CD4-positive, alpha-beta T cell treated with Interleukin-2 at 100 ng/mL for 4 hours (primary cell): Measurements from ENCODE around the gene PCYT1B.
A peak's percentile ranks its signal among the peaks of the same experiment; 100 is the strongest.
"Not testable (repeated sequence)": the region's sequence is repeated elsewhere in the genome, so short reads cannot be mapped to it uniquely, and the experiment has no call there.

Experiments
- DNase-seq: peaks from one replicate; pipeline ENCODE4 v3.0.0-alpha.2; 2020; ENCODE audit warnings: low spot score

PCYT1B gene

DNA sequence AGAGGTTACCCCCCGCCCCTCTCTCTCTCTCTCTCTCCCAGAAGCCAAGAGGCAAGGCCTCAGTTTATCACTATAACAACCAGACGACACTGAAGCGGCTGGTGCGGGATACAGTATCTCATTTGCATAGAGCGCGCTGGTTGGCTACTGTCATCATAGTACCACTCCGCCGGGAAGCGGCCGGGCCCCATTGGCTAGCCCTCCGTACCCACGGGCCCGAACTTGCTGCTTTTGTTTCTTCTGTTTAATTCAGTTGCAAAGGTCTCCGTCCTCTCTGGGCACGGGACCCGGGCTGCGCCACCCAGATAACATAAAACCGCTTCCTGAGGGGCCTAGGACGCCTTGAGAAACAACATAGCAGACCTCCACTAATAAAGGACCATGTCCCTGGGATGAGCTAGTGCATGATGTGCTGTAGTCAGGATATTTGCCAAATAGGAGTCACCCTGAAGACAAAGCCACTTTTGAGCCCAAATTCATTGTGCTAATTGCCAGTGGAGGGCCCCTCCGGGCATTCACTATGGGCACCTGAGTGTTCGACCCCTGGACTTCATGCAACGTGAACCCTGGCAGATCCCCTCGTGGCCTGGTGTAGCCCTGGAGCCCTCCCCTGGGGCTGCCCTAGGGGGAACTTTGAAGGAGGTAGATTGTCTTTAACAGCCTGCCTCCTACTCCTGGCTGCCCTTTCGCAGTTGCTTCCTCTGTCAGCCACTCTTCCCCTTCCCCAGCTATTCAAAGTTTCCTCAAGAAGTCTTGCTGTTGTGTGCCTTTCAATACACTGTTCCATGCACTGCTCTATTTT lies at the start of gene PCYT1B:
Gene PCYT1B (minus strand): TSS at position 91 of the 802 bp plus-strand sequence. CDS start 242 bp downstream, outside the sequence.
- peak; percentile 44 for DNase-seq

GRCh38 chrX:24696294-24696693 lies 49.1 kb upstream of the PCYT1B start:
- no peak for DNase-seq

GRCh38 chrX:24694825-24695224 lies 47.7 kb upstream of the PCYT1B start:
- DNase-seq: no peak

GRCh38 chrX:24693453-24694202 lies 46.5 kb upstream of the PCYT1B start, which contains the start of gene POLA1:
Gene POLA1, plus strand, starts transcription at chrX:24693918. Its CDS starts 44 bp downstream, at chrX:24693962.
- DNase-seq: peak; percentile 58

GRCh38 chrX:24692305-24692704 lies 45.2 kb upstream of the PCYT1B start:
- DNase-seq: no peak

DNA sequence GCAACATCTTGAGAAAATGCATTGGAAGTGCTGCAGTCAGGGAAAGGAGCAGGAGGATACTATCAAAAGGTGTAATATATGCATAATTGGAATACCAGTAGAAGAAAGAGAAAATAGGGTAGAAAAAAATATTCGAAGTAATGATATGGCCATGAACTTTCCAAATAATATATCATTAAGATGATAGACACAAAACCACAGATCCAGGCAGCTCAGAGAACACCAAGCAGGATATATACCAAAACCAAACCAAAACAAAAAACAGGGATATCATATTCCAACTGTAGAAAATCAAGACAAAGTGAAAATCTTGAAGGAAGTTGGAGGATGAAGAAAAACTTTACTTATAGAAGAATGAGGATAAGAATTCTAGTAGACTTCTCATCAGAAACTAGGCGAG lies 36.9 kb upstream of the PCYT1B start:
- DNase-seq: no peak

GRCh38 chrX:24682739-24683432 lies 35.7 kb upstream of the PCYT1B start:
- no peak for DNase-seq

- DNase-seq: peak; percentile 18
These were observed 29.4 kb upstream of the PCYT1B start for GRCh38 chrX:24676403-24677024.

DNA sequence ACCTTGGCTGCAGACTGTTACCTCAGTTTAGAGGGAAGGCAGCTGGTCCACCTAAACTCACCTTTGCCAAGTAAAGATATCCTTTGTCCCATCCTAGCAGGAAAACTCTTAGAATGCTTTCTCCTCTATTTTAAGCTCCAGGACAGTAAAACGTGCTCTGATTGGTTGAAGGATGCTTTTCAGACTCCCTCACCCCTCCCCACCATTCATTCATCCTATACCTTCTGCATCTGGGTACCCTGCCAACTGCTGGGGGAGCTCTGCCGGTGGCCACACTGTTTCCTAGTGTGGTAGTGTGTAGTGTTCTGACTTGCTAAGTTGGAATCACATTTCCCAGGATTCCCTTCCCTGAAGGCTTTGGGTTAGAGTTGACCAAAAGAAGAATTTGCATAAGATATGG lies 26.3 kb upstream of the PCYT1B start:
- DNase-seq: no peak

GRCh38 chrX:24672701-24673190 lies 25.6 kb upstream of the PCYT1B start:
- no peak for DNase-seq

DNA sequence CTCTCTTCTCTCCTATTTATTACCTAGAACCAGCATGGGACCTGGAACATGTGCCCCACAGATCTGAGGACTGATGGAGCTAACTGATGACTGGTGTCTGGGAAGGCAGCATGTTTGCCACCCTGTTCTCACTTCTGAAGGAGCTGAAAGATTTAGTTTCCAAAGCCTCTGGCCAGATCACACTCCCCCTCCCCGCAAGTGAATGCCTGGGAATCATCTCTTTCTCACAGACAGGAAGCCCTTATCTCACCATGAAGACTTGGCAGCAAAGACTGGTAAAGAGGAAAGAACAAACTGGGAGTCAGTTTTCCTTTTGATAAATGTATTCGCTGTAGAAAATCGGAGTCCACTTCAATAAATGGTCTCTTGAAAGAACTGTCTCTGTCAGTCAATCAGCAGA lies 21.0 kb upstream of the PCYT1B start:
- DNase-seq: no peak

DNA sequence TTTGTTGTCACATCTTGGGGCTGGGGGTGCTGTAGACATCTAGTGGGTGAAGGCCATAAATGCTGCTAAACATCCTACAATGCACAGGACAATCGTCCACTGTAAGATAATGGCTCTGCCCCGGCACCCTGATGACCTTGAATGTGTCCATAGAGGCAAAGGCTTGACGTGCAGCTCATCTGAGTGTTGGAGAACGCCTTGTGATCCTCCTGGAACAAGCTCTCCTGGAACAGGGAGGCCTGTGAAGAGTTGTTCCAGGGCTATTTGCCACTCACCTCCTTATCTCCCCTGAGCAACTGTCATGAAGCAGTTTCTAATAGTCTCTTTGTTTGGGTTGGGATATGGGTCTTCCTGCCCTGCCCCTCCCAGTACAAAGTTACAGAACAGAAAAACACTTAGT lies 15.2 kb upstream of the PCYT1B start:
- no peak for DNase-seq

GRCh38 chrX:24661292-24661691 lies 14.1 kb upstream of the PCYT1B start:
- DNase-seq: no peak

DNA sequence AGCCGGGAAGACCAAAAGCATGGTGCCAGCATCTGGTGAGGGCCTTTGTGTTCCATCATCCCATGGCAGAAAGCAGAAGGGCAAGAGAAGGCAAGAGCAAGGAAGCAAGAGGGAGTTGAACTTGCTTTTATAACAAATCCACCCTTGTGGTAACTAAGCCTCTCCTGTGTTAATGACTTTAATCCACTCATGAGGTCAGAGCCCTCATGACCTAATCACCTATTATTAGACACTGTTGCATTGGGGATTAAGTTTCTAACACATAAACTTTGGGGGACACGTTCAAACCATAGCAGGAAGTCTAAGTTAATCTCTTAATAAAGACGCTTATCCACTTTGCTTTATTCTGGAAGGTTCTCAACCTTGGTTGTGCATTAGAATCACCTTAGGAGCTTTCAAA lies 12.5 kb upstream of the PCYT1B start:
- DNase-seq: no peak

GRCh38 chrX:24659106-24659505 lies 12.0 kb upstream of the PCYT1B start:
- no peak for DNase-seq

DNA sequence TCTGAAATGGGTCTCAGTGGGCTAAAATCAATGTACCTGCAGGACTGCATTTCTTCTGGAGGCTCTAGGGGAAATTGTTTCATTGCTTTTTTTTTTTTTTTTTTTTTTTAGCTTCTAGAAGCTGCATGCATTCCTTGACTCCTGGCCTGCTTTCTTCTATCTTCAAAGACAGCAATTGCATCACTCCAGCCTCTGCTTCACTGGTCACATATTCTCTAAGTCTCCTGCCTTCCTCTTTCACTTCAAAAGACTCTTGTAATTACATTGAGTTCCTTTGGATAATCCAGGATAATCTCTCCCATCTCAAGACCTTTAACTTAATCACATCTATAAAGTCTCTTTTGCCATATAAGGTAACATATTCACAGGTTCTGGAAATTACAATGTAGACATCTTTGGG lies 11.3 kb upstream of the PCYT1B start:
- DNase-seq: no peak

DNA sequence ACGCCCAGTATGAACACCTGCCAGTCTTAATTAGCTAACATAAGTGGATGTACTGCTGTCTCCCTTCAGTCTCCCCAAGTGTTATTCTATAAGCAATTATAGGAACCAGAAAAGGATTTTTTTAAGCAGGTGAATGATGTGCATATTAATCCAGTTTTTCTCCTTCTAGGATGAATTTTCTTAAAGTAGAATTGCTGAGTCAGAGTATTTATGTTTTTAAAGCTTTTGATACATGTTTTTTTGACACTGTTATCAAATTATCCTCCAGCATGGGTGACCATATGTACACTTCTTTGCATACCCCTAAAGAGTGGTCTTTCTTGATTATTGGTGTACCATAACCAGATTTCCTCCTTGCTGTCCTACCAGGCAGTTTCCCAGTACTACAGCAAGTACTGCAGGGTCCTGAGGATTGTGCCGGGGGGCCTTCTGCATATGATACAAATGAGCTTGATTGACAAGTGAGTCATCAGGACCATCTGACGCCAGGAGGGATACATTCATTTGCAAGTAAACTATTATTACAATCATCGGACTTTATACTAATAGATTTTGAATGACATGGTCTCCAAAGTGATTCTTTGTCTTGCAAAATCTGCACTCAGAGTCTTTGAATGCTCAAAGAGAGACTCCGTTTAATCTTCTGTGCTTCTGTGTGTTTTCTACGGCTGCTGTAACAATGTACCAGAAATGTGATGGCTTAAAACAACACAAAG lies 10.7 kb upstream of the PCYT1B start:
- DNase-seq: no peak

DNA sequence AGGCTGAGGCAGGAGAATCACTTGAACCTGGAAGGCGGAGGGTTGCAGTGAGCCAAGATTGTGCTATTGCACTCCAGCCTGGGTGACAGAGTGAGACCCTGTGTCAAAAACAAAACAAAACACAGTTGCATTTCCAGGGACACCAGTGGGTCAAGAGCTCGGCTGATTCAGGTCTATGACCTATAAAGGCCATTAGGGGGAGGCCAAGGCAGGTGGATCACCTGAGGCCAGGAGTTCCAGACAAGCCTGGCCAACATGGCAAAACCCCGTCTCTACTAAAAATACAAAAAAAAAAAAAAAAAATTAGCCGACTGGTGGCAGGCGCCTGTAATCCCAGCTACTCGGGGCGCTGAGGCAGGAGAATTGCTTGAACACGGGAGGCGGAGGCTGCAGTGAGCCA lies 8.5 kb upstream of the PCYT1B start:
- DNase-seq: not testable (repeated sequence)

GRCh38 chrX:24651783-24652182 lies 4.6 kb upstream of the PCYT1B start:
- DNase-seq: no peak

DNA sequence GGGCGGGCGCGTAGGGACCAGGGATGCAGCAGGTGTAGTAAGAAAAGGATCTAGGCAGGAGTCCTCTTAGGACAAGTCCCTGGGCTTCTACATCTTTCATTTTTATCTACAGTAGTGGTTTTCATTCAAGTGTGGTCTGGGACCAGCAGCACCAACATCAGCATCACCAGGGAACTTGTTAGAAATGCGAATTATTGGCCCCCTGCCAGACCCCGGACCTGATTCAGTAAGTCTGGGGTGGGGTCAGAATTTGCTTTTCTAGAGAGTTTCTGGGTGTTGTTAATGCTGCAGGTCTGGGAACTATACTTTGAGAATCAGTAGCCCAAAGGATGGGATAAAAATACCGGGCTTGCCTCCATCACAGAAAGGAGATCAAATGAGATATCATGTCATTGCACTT lies 1.3 kb upstream of the PCYT1B start:
- DNase-seq: no peak

DNA sequence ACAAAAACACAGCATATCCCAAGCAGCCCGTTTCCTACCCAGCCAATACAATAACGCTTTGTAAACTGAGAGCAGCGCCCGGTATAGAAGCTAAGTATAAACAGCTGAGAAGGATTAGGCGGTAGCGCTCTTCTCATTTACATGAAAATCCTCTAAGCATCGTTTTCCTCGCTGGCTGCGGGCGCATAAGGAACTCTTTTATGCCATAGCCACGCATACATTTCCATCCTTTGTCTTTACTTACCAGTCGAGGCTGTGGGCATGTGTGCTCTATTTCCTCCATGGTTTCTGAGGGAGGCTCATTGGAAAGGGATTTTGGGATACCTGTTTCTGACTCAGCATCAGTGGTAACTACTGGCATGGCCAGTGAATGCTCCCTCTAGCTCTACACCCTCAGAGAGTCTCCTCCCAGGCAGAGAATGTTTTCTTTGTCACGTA lies 383 bp downstream of the PCYT1B start:
- DNase-seq: no peak
